T-helper 17 cell (primary cell): ENCODE results near the gene GPR6. TPM values are rescaled to one million over a fixed set of nuclear protein-coding genes. Genes with fewer than 3 reads are reported as not detected.

Source experiments
- ATAC-seq: fragments of 150-1000 bp; cut with Tn5 transposase; 2 replicates; pipeline ENCODE4 v1.10.0; 2021; ENCODE audit warnings: mild to moderate bottlenecking, moderate library complexity
- DNase-seq, 3 donors: peaks; one replicate each; pipeline versions ENCODE4 v3.0.0 to v3.0.0-alpha.2; 2020 to 2021
- H3K9me3 ChIP-seq: one replicate; pipeline ENCODE4 v1.7.0; 2013; ENCODE audit warnings: low read length, mild to moderate bottlenecking; ENCODE audit not compliant: control insufficient read depth, poor library complexity, severe bottlenecking
- H3K27ac Mint-ChIP-seq: one replicate; pipeline ENCODE4 v1.8.0; 2022; ENCODE audit warnings: mild to moderate bottlenecking, moderate library complexity, mixed read lengths
- H3K27me3 Mint-ChIP-seq: one replicate; pipeline ENCODE4 v1.8.0; 2022; ENCODE audit warnings: mixed read lengths
- H3K36me3 Mint-ChIP-seq: one replicate; pipeline ENCODE4 v1.8.0; 2022; ENCODE audit warnings: low read depth, mixed read lengths
- H3K4me1 Mint-ChIP-seq: one replicate; pipeline ENCODE4 v1.8.0; 2022; ENCODE audit warnings: mild to moderate bottlenecking, mixed read lengths
- H3K4me3 Mint-ChIP-seq: one replicate; pipeline ENCODE4 v1.8.0; 2022; ENCODE audit warnings: mild to moderate bottlenecking, moderate library complexity, mixed read lengths
- total RNA-seq, 4 donors: library from RNA in 2 of 4; stranded (reverse) in 2 of 4; gene quantifications; one replicate each; pipeline ENCODE4 v1.2.3 and lab custom pipeline; 2022 to 2026

Gene GPR6
- total RNA-seq, 2 donors from 2014 or later, result not detected

GRCh38 chr6:109966299-109966698 is 11.8 kb upstream of the GPR6 start:
- H3K36me3 Mint-ChIP-seq, result no peaks in the 10 kb centered on the region
- H3K27me3 Mint-ChIP-seq, result peaks cover 35% of the 10 kb centered on the region
- DNase-seq (no peak), ATAC-seq (no peak)
- H3K9me3 ChIP-seq, result no peaks in the 10 kb centered on the region
- no peaks in the 10 kb centered on the region for H3K4me1 Mint-ChIP-seq
- no peak overlapping the region for H3K27ac Mint-ChIP-seq
- no peak overlapping the region for H3K4me3 Mint-ChIP-seq

- no peak for DNase-seq
- H3K27ac Mint-ChIP-seq, result no peak overlapping the region
- ATAC-seq, result no peak
- H3K36me3 Mint-ChIP-seq, result peaks cover 2% of the 10 kb centered on the region
- H3K4me1 Mint-ChIP-seq, result no peaks in the 10 kb centered on the region
- H3K4me3 Mint-ChIP-seq, result no peak overlapping the region
- peaks cover 4% of the 10 kb centered on the region for H3K9me3 ChIP-seq
- peaks cover 65% of the 10 kb centered on the region for H3K27me3 Mint-ChIP-seq
Measured at GRCh38 chr6:109977791-109978173, 329 bp upstream of the GPR6 start.

- Mint-ChIP-seq H3K4me3 (no peak overlapping the region), H3K27ac (no peak overlapping the region), H3K36me3 (peaks cover 2% of the 10 kb centered on the region), H3K4me1 (no peaks in the 10 kb centered on the region), H3K27me3 (peaks cover 52% of the 10 kb centered on the region)
- ATAC-seq (no peak), DNase-seq (no peak)
- peaks cover 4% of the 10 kb centered on the region for H3K9me3 ChIP-seq
Measured at GRCh38 chr6:109979033-109979921, 1.2 kb downstream of the GPR6 start.

GRCh38 chr6:109984410-109984809 is 6.3 kb downstream of the GPR6 start:
- Mint-ChIP-seq H3K36me3 (no peaks in the 10 kb centered on the region), H3K27me3 (peaks cover 8% of the 10 kb centered on the region), H3K4me1 (no peaks in the 10 kb centered on the region), H3K27ac (no peak overlapping the region), H3K4me3 (no peak overlapping the region)
- DNase-seq, result no peak
- H3K9me3 ChIP-seq, result peaks cover 4% of the 10 kb centered on the region
- no peak for ATAC-seq

GRCh38 chr6:109987196-109987595 is 9.1 kb downstream of the GPR6 start:
- peaks cover 4% of the 10 kb centered on the region for H3K9me3 ChIP-seq
- Mint-ChIP-seq H3K27me3 (no peaks in the 10 kb centered on the region), H3K4me3 (no peak overlapping the region), H3K36me3 (no peaks in the 10 kb centered on the region), H3K4me1 (no peaks in the 10 kb centered on the region), H3K27ac (no peak overlapping the region)
- ATAC-seq, result no peak
- no peak for DNase-seq

GRCh38 chr6:109991201-109992101 is 13.3 kb downstream of the GPR6 start:
- Mint-ChIP-seq H3K4me3 (no peak overlapping the region), H3K27me3 (peaks cover 7% of the 10 kb centered on the region), H3K36me3 (no peaks in the 10 kb centered on the region), H3K27ac (no peak overlapping the region), H3K4me1 (no peaks in the 10 kb centered on the region)
- DNase-seq (no peak), ATAC-seq (no peak)
- H3K9me3 ChIP-seq, result no peaks in the 10 kb centered on the region

- H3K27me3 Mint-ChIP-seq, result peaks cover 30% of the 10 kb centered on the region
- no peak overlapping the region for H3K4me3 Mint-ChIP-seq
- no peaks in the 10 kb centered on the region for H3K4me1 Mint-ChIP-seq
- DNase-seq, result no peak
- no peak for ATAC-seq
- no peaks in the 10 kb centered on the region for H3K36me3 Mint-ChIP-seq
- no peak overlapping the region for H3K27ac Mint-ChIP-seq
- no peaks in the 10 kb centered on the region for H3K9me3 ChIP-seq
Measured at GRCh38 chr6:109998159-109998785, 20.2 kb downstream of the GPR6 start.

- Mint-ChIP-seq H3K4me3 (no peak overlapping the region), H3K27me3 (peaks cover 45% of the 10 kb centered on the region)
- H3K9me3 ChIP-seq, result no peaks in the 10 kb centered on the region
Measured at GRCh38 chr6:109999740-110000139, 21.6 kb downstream of the GPR6 start.

GRCh38 chr6:110002676-110003075 is 24.6 kb downstream of the GPR6 start:
- no peaks in the 10 kb centered on the region for H3K4me1 Mint-ChIP-seq
- H3K4me3 Mint-ChIP-seq, result no peak overlapping the region
- ATAC-seq (no peak), DNase-seq (no peak)
- H3K36me3 Mint-ChIP-seq, result no peaks in the 10 kb centered on the region
- H3K9me3 ChIP-seq, result no peaks in the 10 kb centered on the region
- H3K27ac Mint-ChIP-seq, result no peak overlapping the region
- peaks cover 57% of the 10 kb centered on the region for H3K27me3 Mint-ChIP-seq

More at GRCh38 chr6:109999740-110000139, 21.6 kb downstream of the GPR6 start:
- H3K4me1 Mint-ChIP-seq, result no peaks in the 10 kb centered on the region
- no peak for ATAC-seq
- H3K27ac Mint-ChIP-seq, result no peak overlapping the region
- no peak for DNase-seq
- no peaks in the 10 kb centered on the region for H3K36me3 Mint-ChIP-seq

- Mint-ChIP-seq H3K27ac (no peak overlapping the region), H3K36me3 (no peaks in the 10 kb centered on the region), H3K4me1 (no peaks in the 10 kb centered on the region), H3K4me3 (no peak overlapping the region), H3K27me3 (peaks cover 44% of the 10 kb centered on the region)
- no peak for DNase-seq
- ATAC-seq, result no peak
- H3K9me3 ChIP-seq, result no peaks in the 10 kb centered on the region
Measured at GRCh38 chr6:110013386-110013785, 35.3 kb downstream of the GPR6 start.

- Mint-ChIP-seq H3K4me1 (no peaks in the 10 kb centered on the region), H3K4me3 (no peak overlapping the region), H3K36me3 (no peaks in the 10 kb centered on the region), H3K27me3 (peaks cover 41% of the 10 kb centered on the region), H3K27ac (no peak overlapping the region)
- no peak for DNase-seq
- ATAC-seq, result no peak
- no peaks in the 10 kb centered on the region for H3K9me3 ChIP-seq
Measured at GRCh38 chr6:110015206-110015605, 37.1 kb downstream of the GPR6 start.

- H3K27me3 Mint-ChIP-seq, result peaks cover 41% of the 10 kb centered on the region
- no peak overlapping the region for H3K4me3 Mint-ChIP-seq
- H3K4me1 Mint-ChIP-seq, result peaks cover 10% of the 10 kb centered on the region
- H3K36me3 Mint-ChIP-seq, result no peaks in the 10 kb centered on the region
- ATAC-seq, result no peak
- H3K27ac Mint-ChIP-seq, result no peak overlapping the region
- H3K9me3 ChIP-seq, result no peaks in the 10 kb centered on the region
- no peak for DNase-seq
Measured at GRCh38 chr6:110017306-110017705, 39.2 kb downstream of the GPR6 start.

- no peak overlapping the region for H3K27ac Mint-ChIP-seq
- no peaks in the 10 kb centered on the region for H3K36me3 Mint-ChIP-seq
- DNase-seq (no peak), ATAC-seq (no peak)
- H3K4me1 Mint-ChIP-seq, result peaks cover 10% of the 10 kb centered on the region
- no peaks in the 10 kb centered on the region for H3K9me3 ChIP-seq
- H3K4me3 Mint-ChIP-seq, result no peak overlapping the region
- H3K27me3 Mint-ChIP-seq, result peaks cover 41% of the 10 kb centered on the region
Measured at GRCh38 chr6:110017946-110018345, 39.8 kb downstream of the GPR6 start.
